Hypothalamus (tissue), 51 donors: Measurements from ENCODE around the gene BPIFB4.

Experiments used
- DNase-seq, 51 donors: peaks; one replicate each; lab custom pipeline; 2025; lab: John Stamatoyannopoulos, UW

BPIFB4 gene

GRCh38 chr20:33059741-33060390 is 19.6 kb upstream of the BPIFB4 start:
- DNase-seq: no peak

DNA sequence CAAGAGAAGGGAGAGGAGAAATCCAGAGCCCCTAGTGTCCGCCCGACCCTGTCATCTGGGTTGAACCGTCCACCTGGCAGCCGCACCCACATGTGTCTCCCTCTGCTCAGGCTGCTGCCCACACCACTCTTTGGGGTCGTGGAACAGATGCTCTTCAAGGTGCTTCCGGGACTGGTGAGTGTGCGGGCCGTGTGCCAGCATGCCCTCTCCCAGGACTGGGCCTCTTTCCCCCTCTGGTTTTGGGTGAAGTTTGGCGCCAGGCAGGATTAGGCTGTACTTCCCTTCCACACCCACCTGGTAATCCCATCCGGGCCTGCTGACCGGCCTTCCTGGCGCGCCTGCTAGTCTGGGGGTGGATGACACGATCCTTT is 17.8 kb upstream of the BPIFB4 start:
- no peak for DNase-seq

DNA sequence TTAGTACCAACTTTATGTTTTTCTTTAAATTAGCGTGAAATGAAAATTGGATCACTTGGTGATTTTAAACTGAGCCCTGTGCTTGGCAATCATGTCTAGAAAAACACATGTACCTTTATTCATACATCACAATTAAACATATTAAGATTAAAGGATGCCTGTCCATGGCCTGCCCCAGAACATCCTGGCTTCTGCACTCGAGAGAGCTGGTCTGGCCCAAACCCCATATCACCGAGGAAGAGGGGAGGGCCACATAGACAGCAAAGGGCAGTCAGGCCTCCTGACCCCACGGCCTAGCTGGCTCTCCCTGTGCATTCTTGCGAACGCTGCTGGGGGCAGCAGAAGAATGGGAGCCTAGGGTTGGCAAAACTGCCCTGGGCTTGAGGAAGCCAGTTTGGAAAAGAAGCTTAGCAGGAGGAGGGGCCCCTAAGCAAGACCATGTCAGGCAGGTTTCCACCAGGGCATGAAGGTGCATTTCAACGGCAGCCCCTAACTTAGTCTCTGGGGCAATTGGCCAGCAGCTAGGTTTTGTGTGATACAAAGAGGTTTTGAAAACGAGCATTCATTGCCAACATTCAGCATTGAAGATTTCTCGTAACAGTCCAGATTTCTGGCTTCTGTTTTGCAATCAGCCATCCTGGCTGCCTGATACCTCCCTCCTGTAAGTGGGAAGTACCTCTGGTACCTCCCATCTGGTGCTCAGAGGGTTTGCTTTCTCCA is 17.2 kb upstream of the BPIFB4 start:
- DNase-seq: peak in 1 of 51 donors; percentile 5

GRCh38 chr20:33062825-33063149 is 16.7 kb upstream of the BPIFB4 start:
- DNase-seq: no peak

GRCh38 chr20:33063271-33063670 is 16.2 kb upstream of the BPIFB4 start:
- no peak for DNase-seq

DNA sequence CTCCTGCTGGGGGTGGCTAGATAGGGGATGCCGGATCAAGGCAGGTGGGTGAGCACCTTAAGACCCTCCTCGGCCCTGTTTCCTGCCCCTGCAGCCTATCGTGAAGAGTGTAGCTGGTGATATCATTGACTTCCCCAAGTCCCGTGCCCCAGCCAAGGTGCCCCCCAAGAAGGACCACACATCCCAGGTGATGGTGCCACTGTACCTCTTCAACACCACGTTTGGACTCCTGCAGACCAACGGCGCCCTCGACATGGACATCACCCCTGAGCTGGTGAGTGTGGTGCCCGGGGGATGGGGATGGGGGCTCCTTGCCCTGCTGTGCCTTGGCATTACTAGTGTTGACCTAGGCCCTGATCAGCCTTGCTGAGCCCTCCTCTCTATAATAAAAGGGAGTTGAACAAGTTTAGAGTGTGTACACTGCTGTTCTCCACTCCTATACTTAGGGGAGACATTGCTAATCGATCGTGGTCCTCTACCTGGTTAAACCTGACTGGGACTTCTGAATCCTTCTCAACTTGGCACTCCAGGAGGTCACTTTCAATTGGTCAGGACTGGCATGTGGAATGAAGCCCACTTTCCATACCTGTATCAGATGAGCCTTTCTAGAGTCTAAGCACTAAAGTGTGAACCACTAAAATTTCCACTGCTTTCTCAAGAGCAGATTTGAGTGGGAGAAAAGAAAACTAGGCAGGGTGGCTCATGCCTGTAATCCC is 14.7 kb upstream of the BPIFB4 start:
- DNase-seq: no peak

GRCh38 chr20:33065785-33066184 is 13.7 kb upstream of the BPIFB4 start:
- DNase-seq: no peak

- DNase-seq: no peak
Measured at GRCh38 chr20:33067806-33068205, 11.6 kb upstream of the BPIFB4 start.

DNA sequence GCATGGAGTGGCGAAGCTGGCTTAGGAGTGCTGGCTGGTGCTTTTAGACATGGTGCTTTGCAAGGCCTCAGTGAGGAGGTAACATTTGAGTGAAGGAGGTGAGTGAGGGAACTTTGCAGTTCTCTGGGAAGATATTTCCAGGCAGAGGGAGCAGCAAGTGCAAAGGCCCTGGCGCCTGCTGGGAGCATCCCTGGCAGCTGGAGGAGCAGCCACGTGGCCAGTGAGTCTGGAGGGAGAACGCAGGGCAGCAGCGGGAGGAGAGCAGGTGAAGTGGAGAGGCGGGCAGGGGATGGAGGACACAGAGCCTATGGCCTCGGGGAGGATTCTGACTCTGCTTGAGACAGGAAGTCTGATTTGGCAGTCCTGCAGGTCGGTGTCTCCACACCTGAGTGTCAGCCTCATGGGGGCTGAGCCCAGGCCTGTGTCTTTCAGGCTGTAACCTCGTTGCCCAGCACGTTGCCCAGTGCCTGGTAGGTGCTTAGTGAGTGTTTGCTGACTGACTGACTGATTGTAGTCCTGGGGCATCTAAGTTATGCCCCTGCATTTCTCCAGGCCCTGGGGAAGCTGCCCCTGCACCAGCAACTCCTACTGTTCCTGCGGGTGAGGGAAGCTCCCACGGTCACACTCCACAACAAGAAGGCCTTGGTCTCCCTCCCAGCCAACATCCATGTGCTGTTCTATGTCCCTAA is 11.0 kb upstream of the BPIFB4 start:
- DNase-seq: no peak

DNA sequence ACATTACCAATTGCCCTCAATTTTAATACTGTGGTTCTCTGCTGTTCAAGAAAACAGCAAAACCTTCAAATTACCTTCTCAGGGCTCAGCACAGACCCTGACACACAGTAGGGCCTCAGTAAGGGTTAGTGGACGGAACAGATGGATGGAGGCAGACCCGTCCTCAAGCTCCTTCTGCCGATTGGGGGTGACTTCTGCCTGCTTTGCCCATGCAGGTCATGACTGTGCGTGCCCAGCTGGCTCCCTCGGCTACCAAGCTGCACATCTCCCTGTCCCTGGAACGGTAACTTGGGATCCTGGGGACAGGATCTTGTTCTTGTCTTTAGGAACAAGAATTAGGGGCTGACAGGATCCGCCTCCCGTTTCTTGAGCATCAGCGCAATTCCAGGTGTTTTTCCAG is 9.8 kb upstream of the BPIFB4 start:
- no peak for DNase-seq

- DNase-seq: no peak
Measured at GRCh38 chr20:33070111-33071053, 9.1 kb upstream of the BPIFB4 start.

- no peak for DNase-seq
Measured at GRCh38 chr20:33071198-33071597, 8.2 kb upstream of the BPIFB4 start.

DNA sequence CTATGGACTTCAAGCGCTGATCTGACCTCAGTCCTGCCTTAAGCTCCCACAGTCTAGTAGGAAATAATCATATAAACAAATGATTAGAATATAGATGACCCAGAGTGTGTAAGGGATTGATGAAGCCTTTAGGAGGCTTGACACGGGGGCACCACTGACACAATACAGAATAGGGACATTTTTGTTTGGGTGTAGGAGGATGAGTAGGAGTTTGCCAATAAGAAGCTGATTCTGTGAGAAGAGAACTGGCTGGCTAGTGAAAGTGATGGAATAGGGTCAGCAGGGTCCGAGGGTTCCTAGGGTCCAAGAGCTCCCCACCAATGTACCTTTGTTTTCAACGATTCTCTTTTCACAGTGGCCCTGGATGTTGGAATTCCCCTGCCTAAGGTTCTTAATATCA is 7.1 kb upstream of the BPIFB4 start:
- no peak for DNase-seq

GRCh38 chr20:33072813-33073212 is 6.6 kb upstream of the BPIFB4 start:
- no peak for DNase-seq

DNA sequence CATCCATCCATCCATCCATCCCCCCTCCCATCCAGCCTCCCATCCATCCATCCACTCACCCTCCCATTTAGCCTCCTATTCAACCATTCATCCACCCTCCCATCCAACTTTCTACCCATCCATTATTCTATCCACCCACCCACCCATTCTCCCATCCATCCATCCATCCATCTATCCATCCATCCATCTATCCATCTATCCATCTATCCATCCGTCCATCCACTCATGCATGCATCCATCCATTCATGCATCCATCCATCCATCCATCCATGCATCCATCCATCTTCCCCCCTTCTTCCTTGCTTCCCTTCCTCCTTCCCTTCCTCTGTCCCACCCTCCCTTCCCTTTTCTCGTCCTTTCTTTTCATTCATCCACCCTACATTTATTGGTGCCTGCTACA is 4.8 kb upstream of the BPIFB4 start:
- DNase-seq: no peak

DNA sequence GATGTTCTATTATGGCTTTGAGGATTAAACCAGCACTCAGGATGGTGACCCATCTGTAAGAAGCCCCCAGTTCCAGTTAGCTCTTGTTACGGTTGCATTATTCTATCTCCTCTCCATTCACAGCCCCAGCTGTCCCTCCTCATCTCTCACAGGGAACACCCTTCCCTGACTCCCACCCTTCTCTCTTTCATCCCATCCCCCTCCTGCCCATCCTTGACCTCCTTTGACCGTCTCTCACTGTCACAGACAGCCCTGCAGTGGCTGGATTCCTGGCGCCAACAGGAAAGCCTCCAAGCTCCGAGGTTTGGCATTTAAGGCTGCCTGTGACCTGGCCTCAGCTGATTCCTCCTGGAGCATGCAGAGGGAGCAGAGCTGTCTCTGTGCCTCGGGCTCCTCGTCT is 4.2 kb upstream of the BPIFB4 start:
- no peak for DNase-seq

DNA sequence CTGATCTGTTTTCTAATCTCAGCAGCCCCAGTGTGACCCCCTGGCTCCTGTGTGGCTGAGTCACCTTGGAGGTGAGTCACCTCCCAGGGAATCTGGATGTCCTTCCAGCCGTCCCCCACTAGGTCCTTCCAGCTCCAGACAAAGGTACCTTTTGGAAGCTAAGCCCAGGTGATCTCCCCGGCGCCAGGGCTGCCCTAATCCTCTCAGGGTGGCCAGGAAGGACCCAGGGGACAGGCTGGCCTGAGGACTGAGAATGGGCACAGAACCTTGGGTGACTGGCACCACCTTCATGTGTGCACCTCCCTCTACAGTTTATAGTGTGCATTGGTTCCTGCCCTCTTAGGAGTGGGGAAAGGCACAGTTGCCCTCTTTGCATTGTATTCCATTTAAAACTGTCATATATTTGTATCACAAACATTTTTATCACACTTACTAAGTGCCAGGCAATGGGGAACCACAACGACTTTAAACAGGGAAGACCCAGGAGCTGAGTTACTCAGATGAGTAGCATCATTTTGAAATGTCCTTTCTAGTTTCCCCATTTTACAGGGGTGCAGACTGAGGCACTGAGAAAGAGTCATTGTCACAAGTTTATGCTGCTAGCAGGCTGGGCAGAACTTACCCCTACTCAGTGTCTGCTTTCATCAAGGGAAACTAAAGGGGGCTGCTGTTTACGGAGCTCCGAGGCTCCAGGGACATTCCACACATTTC is 2.6 kb upstream of the BPIFB4 start:
- peak in 9 of 51 donors; percentile 1 to 13 (median 4) for DNase-seq

- no peak for DNase-seq
Measured at GRCh38 chr20:33081411-33082154, 2.1 kb downstream of the BPIFB4 start.

DNA sequence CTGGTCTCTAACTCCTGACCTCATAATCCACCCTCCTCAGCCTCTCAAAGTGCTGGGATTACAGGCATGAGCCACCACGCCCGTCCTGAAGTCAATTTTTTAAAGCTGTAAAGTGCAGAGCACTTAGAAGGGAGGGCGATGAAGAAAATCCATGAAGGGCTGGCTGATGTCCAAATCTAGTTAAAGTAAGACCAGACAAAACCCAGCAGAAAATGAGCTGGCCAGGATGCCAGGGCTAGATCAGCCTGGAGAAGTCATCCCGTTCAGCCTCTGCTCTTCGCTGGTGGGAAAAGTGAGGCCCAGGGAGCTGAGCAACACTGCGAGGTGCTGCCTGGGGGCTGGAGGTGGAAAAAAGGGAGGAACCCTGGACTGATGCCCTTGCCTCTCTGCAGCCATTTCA is 3.1 kb downstream of the BPIFB4 start:
- DNase-seq: no peak
